Measurements from ENCODE around the gene P3H1.
"Not testable (repeated sequence)": the region's sequence is repeated elsewhere in the genome, so short reads cannot be mapped to it uniquely, and the experiment has no call there.

GRCh38 chr1:42714441-42714840 lies 52.4 kb downstream of the P3H1 start:
- not testable (repeated sequence) for TF ChIP-seq POLR2A (IDR thresholded peaks at IDR 0.05; ENCODE audit: low read length); GATA1 (IDR thresholded peaks at IDR 0.05; ENCODE audit: low read depth, low read length)

Measured in erythroblast (primary cell).